HEK293 (cell line): ENCODE measurements around the gene ACTL6B.

ENCODE experiments used
- CTCF ChIA-PET: fragments of 350-600 bp; formaldehyde crosslinking; extraction: SDS; loops from one replicate; lab custom pipeline; 2021; ENCODE audit warnings: antibody characterized with exemption; lab: Yijun Ruan, JAX
- POLR2A ChIA-PET: fragments of 300-600 bp; formaldehyde crosslinking; extraction: SDS; loops from one replicate; lab custom pipeline; 2020; ENCODE audit warnings: antibody characterized with exemption, inconsistent platforms; lab: Yijun Ruan, JAX
- H3K27ac ChIP-seq: fragments of 200-500 bp; sonication (Bioruptor generic); 2 replicates; pipeline ENCODE4 v1.5.1; 2014; ENCODE audit warnings: low read depth, low read length, control low read depth, inconsistent platforms; ENCODE audit errors: extremely low read depth
- H3K36me3 ChIP-seq, 2 experiments: fragments of 200-500 bp in 1 of 2; sonication (Bioruptor generic) in 1 of 2; 1 replicate in 1 of 2; 2 replicates in 1 of 2; pipeline ENCODE4 v1.5.1; 2014 to 2017; ENCODE audit warnings: inconsistent platforms in 2 of 2, low read length in 2 of 2; ENCODE audit not compliant: control insufficient read depth in 2 of 2, insufficient read depth in 1 of 2
- H3K4me1 ChIP-seq: fragments of 200-500 bp; sonication (Bioruptor generic); 2 replicates; pipeline ENCODE4 v1.5.1; 2014; ENCODE audit warnings: mild to moderate bottlenecking, low read length, inconsistent platforms; ENCODE audit not compliant: control insufficient read depth, insufficient read depth
- H3K4me3 ChIP-seq: 2 replicates; pipeline ENCODE4 v1.5.1; 2011; ENCODE audit warnings: low read depth, mild to moderate bottlenecking, control low read depth, low read length, moderate library complexity
- H3K9me3 ChIP-seq: fragments of 200-500 bp; sonication (Bioruptor generic); 2 replicates; pipeline ENCODE4 v1.5.1; 2014; ENCODE audit warnings: low read depth, low read length, inconsistent platforms; ENCODE audit not compliant: control insufficient read depth, insufficient read depth
- ELK4 ChIP-seq: IDR thresholded peaks from 2 replicates; pipeline ENCODE4 v1.6.1; 2011; ENCODE audit warnings: mild to moderate bottlenecking, low read depth, low read length, borderline replicate concordance
- GLIS2 ChIP-seq: fragments of 450-650 bp; formaldehyde crosslinking; IDR thresholded peaks from 2 replicates; pipeline ENCODE4 v1.5.1; 2016; ENCODE audit warnings: missing biosample characterization, missing genetic modification characterization
- IKZF3 ChIP-seq: fragments of 450-650 bp; IDR thresholded peaks from 2 replicates; pipeline ENCODE4 v1.5.0; 2018; ENCODE audit warnings: missing biosample characterization, mild to moderate bottlenecking, missing genetic modification characterization, moderate library complexity
- KLF8 ChIP-seq: fragments of 450-650 bp; formaldehyde crosslinking; IDR thresholded peaks from 2 replicates; pipeline ENCODE4 v1.5.1; 2016; ENCODE audit warnings: missing biosample characterization, missing genetic modification characterization
- SCRT2 ChIP-seq: fragments of 450-650 bp; formaldehyde crosslinking; IDR thresholded peaks from 2 replicates; pipeline ENCODE4 v1.5.1; 2016; ENCODE audit warnings: missing biosample characterization, missing genetic modification characterization
- SP7 ChIP-seq: fragments of 450-650 bp; formaldehyde crosslinking; IDR thresholded peaks from 2 replicates; pipeline ENCODE4 v1.5.1; 2016; ENCODE audit warnings: missing biosample characterization, missing genetic modification characterization
- WT1 ChIP-seq: fragments of 450-650 bp; formaldehyde crosslinking; IDR thresholded peaks from 2 replicates; pipeline ENCODE4 v1.5.1; 2016; ENCODE audit warnings: missing biosample characterization, missing genetic modification characterization
- ZBTB1 ChIP-seq: fragments of 450-650 bp; formaldehyde crosslinking; IDR thresholded peaks from 2 replicates; pipeline ENCODE4 v1.5.1; 2016; ENCODE audit warnings: missing biosample characterization, missing genetic modification characterization
- ZBTB21 ChIP-seq: fragments of 450-650 bp; formaldehyde crosslinking; IDR thresholded peaks from 2 replicates; pipeline ENCODE4 v1.5.1; 2017; ENCODE audit warnings: missing biosample characterization, missing genetic modification characterization
- ZNF146 ChIP-seq: fragments of 450-650 bp; formaldehyde crosslinking; IDR thresholded peaks from 2 replicates; pipeline ENCODE4 v1.5.1; 2016; ENCODE audit warnings: missing biosample characterization, missing genetic modification characterization
- ZNF174 ChIP-seq: fragments of 450-650 bp; formaldehyde crosslinking; IDR thresholded peaks from 2 replicates; pipeline ENCODE4 v1.5.0; 2017; ENCODE audit warnings: missing biosample characterization, mild to moderate bottlenecking, missing genetic modification characterization
- ZNF2 ChIP-seq: fragments of 450-650 bp; formaldehyde crosslinking; IDR thresholded peaks from 2 replicates; pipeline ENCODE4 v1.5.1; 2016; ENCODE audit warnings: missing biosample characterization, missing genetic modification characterization
- ZNF214 ChIP-seq: fragments of 450-650 bp; formaldehyde crosslinking; IDR thresholded peaks from 2 replicates; pipeline ENCODE4 v1.5.1; 2017; ENCODE audit warnings: missing biosample characterization, mild to moderate bottlenecking, missing genetic modification characterization, borderline replicate concordance
- ZNF302 ChIP-seq: fragments of 450-650 bp; formaldehyde crosslinking; IDR thresholded peaks from 2 replicates; pipeline ENCODE4 v1.5.1; 2016; ENCODE audit warnings: missing biosample characterization, missing genetic modification characterization, low read depth
- ZNF341 ChIP-seq: fragments of 450-650 bp; formaldehyde crosslinking; IDR thresholded peaks from 2 replicates; pipeline ENCODE4; 2016; ENCODE audit warnings: low read depth, missing biosample characterization, missing genetic modification characterization
- ZNF391 ChIP-seq: fragments of 450-650 bp; formaldehyde crosslinking; IDR thresholded peaks from 2 replicates; pipeline ENCODE4 v1.5.1; 2016; ENCODE audit warnings: low read depth, missing biosample characterization, missing genetic modification characterization, borderline replicate concordance
- ZNF518A ChIP-seq: fragments of 450-650 bp; formaldehyde crosslinking; conservative IDR thresholded peaks from 2 replicates; pipeline ENCODE4 v1.5.1; 2016; ENCODE audit warnings: low read depth, missing biosample characterization, missing genetic modification characterization
- ZNF596 ChIP-seq: fragments of 450-650 bp; IDR thresholded peaks from 2 replicates; pipeline ENCODE4 v1.5.0; 2018; ENCODE audit warnings: missing biosample characterization, mild to moderate bottlenecking, missing genetic modification characterization, moderate library complexity
- ZNF626 ChIP-seq: fragments of 450-650 bp; sonication (Bioruptor Pico); formaldehyde crosslinking; IDR thresholded peaks from 2 replicates; pipeline ENCODE4 v1.5.1; 2018; ENCODE audit warnings: missing biosample characterization, missing genetic modification characterization, inconsistent platforms
- ZNF639 ChIP-seq: fragments of 450-650 bp; formaldehyde crosslinking; IDR thresholded peaks from 2 replicates; pipeline ENCODE4 v1.5.1; 2016; ENCODE audit warnings: missing biosample characterization, missing genetic modification characterization
- ZNF658 ChIP-seq: fragments of 450-650 bp; formaldehyde crosslinking; IDR thresholded peaks from 2 replicates; pipeline ENCODE4; 2016; ENCODE audit warnings: missing biosample characterization, missing genetic modification characterization
- TF ChIP-seq, protein P1 (sequence below): fragments of 450-650 bp; formaldehyde crosslinking; IDR thresholded peaks from 2 replicates; pipeline ENCODE4 v1.5.1; 2016; ENCODE audit warnings: missing biosample characterization, missing genetic modification characterization
- TF ChIP-seq, protein P2 (sequence below): fragments of 450-650 bp; formaldehyde crosslinking; IDR thresholded peaks from 2 replicates; pipeline ENCODE4 v1.5.1; 2016; ENCODE audit warnings: missing biosample characterization, missing genetic modification characterization

The ACTL6B gene

DNA sequence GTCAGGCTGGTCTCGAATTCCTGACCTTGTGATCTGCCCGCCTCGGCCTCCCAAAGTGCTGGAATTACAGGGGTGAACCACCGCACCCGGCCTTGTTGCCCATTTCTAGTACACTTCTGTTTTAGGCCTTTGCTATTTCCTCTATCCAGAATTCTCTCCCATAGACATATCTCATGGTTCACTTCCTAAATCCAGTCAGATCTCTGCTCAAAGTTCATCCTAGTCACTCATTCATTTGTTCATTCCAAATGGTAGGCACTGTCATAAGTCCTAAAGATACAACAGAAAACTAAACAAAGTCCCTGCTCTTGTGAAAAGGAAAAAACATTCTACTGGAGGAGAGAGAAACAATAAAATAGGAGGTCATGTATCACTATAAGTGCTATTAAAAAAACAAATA lies 46.3 kb downstream of the ACTL6B start:
- H3K27ac ChIP-seq = no peak overlapping the region
- TF ChIP-seq KLF8 (tag by site-specific recombination) = no peak
- no peak for TF ChIP-seq GLIS2 (tag by site-specific recombination)
- no peak for TF ChIP-seq ZNF596 (tag by site-specific recombination)
- TF ChIP-seq ZBTB1 (tag by site-specific recombination) = no peak
- no peak for TF ChIP-seq ZBTB21 (tag by site-specific recombination)
- TF ChIP-seq ZNF174 (tag by site-specific recombination) = no peak
- TF ChIP-seq ELK4 = no peak
- TF ChIP-seq ZNF146 (tag by site-specific recombination) = no peak
- TF ChIP-seq ZNF639 (tag by site-specific recombination) = no peak
- TF ChIP-seq, all 188 proteins: peak for 0
- H3K9me3 ChIP-seq = no peaks in the 10 kb centered on the region
- peaks cover 0 to 3% of the 10 kb centered on the region in 2 experiments; a peak in 1 of 3 replicates for H3K36me3 ChIP-seq
- ChIA-PET POLR2A (interaction anchor here (1.9 to 7.4 kb wide), 2 partner anchors 25 to 96 kb away, joined by 7 to 91 read pairs; partner anchors contain the start of genes FBXO24, LRCH4 and POP7), CTCF (no interaction called here)
- no peak overlapping the region for H3K4me3 ChIP-seq
- no peaks in the 10 kb centered on the region for H3K4me1 ChIP-seq

DNA sequence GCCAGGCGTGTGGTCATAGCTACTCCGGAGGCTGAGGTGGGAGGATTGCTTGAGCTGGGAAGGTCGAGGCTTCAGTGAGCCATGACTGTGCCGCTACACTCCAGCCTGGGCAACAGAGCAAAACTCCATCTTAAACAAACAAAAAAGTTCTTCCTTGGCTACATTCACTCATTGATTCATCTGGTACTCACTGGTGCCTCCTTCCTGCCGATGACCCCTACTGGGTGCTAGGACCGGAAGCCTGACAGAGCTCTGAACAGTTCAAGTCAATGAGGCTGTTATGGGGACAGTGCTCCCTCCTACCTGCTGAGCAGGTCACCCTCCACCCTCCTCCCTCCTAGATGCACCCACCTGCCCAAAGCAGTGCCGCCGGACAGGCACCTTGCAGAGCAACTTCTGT lies 49.1 kb downstream of the ACTL6B start:
- no peak overlapping the region for H3K27ac ChIP-seq
- H3K36me3 ChIP-seq = peaks cover 0 to 3% of the 10 kb centered on the region in 2 experiments; a peak in 1 of 3 replicates
- ChIA-PET CTCF (interaction anchor here (0.6 to 1.0 kb wide), 2 partner anchors 21 to 469 kb away, joined by 3 read pairs; partner anchors contain the start of genes FBXO24 and LRCH4), POLR2A (interaction anchor here (3.3 kb wide), 1 partner anchor 21 kb away, joined by 15 read pairs; the partner anchor contains the start of genes FBXO24 and LRCH4)
- TF ChIP-seq ZNF658 (tag by site-specific recombination) (no peak), ZNF341 (peak; percentile 71), ZNF2 (no peak), SP7 (tag by site-specific recombination) (no peak), GLIS2 (tag by site-specific recombination) (no peak), ZNF391 (no peak)
- TF ChIP-seq, protein P1, sequence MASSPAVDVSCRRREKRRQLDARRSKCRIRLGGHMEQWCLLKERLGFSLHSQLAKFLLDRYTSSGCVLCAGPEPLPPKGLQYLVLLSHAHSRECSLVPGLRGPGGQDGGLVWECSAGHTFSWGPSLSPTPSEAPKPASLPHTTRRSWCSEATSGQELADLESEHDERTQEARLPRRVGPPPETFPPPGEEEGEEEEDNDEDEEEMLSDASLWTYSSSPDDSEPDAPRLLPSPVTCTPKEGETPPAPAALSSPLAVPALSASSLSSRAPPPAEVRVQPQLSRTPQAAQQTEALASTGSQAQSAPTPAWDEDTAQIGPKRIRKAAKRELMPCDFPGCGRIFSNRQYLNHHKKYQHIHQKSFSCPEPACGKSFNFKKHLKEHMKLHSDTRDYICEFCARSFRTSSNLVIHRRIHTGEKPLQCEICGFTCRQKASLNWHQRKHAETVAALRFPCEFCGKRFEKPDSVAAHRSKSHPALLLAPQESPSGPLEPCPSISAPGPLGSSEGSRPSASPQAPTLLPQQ (tag by site-specific recombination) = no peak
- peaks cover 16% of the 10 kb centered on the region for H3K4me1 ChIP-seq
- H3K9me3 ChIP-seq = no peaks in the 10 kb centered on the region
- H3K4me3 ChIP-seq = no peak overlapping the region

DNA sequence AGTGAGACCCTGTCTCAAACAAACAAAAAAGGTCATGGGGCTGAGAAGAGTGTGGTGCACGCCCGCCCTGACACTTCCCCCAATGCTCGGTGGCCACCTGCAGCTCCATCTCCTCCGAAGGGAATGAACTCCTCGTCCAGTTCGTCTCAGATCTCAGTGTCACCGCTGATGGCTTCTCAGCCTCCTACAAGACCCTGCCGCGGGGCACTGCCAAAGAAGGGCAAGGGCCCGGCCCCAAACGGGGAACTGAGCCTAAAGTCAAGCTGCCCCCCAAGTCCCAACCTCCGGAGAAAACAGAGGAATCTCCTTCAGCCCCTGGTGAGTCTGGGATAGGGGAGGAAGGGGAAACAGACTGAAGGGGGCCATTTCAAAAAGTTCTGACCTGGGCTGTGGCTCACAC lies 49.9 kb downstream of the ACTL6B start:
- peaks cover 17% of the 10 kb centered on the region for H3K4me1 ChIP-seq
- H3K27ac ChIP-seq = no peak overlapping the region
- peaks cover 0 to 3% of the 10 kb centered on the region in 2 experiments; a peak in 1 of 3 replicates for H3K36me3 ChIP-seq
- ChIA-PET POLR2A (interaction anchor here (3.3 kb wide), 1 partner anchor 20 kb away, joined by 15 read pairs; the partner anchor contains the start of genes FBXO24 and LRCH4), CTCF (interaction anchor here (0.6 to 0.7 kb wide), 2 partner anchors 42 to 468 kb away, joined by 3 read pairs; no protein-coding TSS in a partner anchor)
- H3K9me3 ChIP-seq = no peaks in the 10 kb centered on the region
- no peak overlapping the region for H3K4me3 ChIP-seq
- no peak for TF ChIP-seq ZNF214 (tag by site-specific recombination)
- TF ChIP-seq, protein P2, sequence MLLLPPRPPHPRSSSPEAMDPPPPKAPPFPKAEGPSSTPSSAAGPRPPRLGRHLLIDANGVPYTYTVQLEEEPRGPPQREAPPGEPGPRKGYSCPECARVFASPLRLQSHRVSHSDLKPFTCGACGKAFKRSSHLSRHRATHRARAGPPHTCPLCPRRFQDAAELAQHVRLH (tag by site-specific recombination) = no peak
- no peak for TF ChIP-seq ZNF302
- no peak for TF ChIP-seq SCRT2
- TF ChIP-seq ZNF518A (tag by site-specific recombination) = no peak
- no peak for TF ChIP-seq IKZF3 (tag by site-specific recombination)
- TF ChIP-seq ZNF626 (tag by site-specific recombination) = no peak
- TF ChIP-seq WT1 (tag by site-specific recombination) = no peak
